Measurements from ENCODE around the gene MYZAP. TPM values are rescaled to one million over a fixed set of nuclear protein-coding genes. Genes with fewer than 3 reads are reported as not detected.
A peak's percentile ranks its signal among the peaks of the same experiment; 100 is the strongest.

MYZAP gene
- total RNA-seq, 1 experiment from 2014 or later = 1.1 TPM

- no peaks in the 10 kb centered on the region for H3K4me1 ChIP-seq (ENCODE audit: control insufficient read depth, insufficient read depth, low read length)
- TF ChIP-seq SIN3A (IDR thresholded peaks at IDR 0.05; ENCODE audit: borderline replicate concordance, insufficient read depth, low read depth, low read length) = no peak
- TF ChIP-seq REST (IDR thresholded peaks at IDR 0.05; ENCODE audit: insufficient read depth in 1 of 2, low read depth in 2 of 2, low read length in 1 of 2) = no peak
- TF ChIP-seq TCF7L2 (IDR thresholded peaks at IDR 0.05; ENCODE audit: low read depth, low read length) = no peak
- TF ChIP-seq POLR2AphosphoS5 (IDR thresholded peaks at IDR 0.05; ENCODE audit: low read depth, low read length) = no peak
- TF ChIP-seq CTCF (IDR thresholded peaks at IDR 0.05) = no peak
- POLR2A ChIA-PET = no interaction called here
- in situ Hi-C loops (cut with HindIII; ENCODE audit: low pct_unique_long_range_greater_than_20kb, low sequenced_read_pairs) = no loop called here
- H3K9me3 ChIP-seq (ENCODE audit: control insufficient read depth, insufficient read depth, low read depth, low read length) = no peaks in the 10 kb centered on the region
- ATAC-seq (no peak), DNase-seq (ENCODE audit: low read depth, low spot score) (no peak)
- intact Hi-C loops (cut with micrococcal nuclease; ENCODE audit: unreplicated experiment) = loop anchor here (10.0 kb wide), 1 partner anchor 453 kb away; no protein-coding TSS in a partner anchor
- H3K27ac ChIP-seq (ENCODE audit: low read length) = no peak overlapping the region
- BruUV-seq (replicated peaks) = no TSS peak
- H3K36me3 ChIP-seq (ENCODE audit: control insufficient read depth, insufficient read depth, low read length) = no peaks in the 10 kb centered on the region
- no peak overlapping the region for H3K4me3 ChIP-seq (ENCODE audit: low read depth in 2 of 2, low read length in 2 of 2)
- H3K27me3 ChIP-seq (ENCODE audit: control insufficient read depth, insufficient read depth, low read length) = no peaks in the 10 kb centered on the region
- CTCF ChIA-PET = interaction anchor here (0.6 to 1.4 kb wide), 4 partner anchors 18 to 119 kb away, joined by 3 to 7 read pairs (median 4); no protein-coding TSS in a partner anchor
These were observed 139.9 kb downstream of the MYZAP start for GRCh38 chr15:57731530-57732103.

- in situ Hi-C loops (cut with HindIII; ENCODE audit: low pct_unique_long_range_greater_than_20kb, low sequenced_read_pairs) (no loop called here), intact Hi-C loops (cut with micrococcal nuclease; ENCODE audit: unreplicated experiment) (loop anchor here (10.0 kb wide), 1 partner anchor 452 kb away; no protein-coding TSS in a partner anchor)
- POLR2A ChIA-PET = no interaction called here
- Histone ChIP-seq H3K4me1 (ENCODE audit: control insufficient read depth, insufficient read depth, low read length) (no peaks in the 10 kb centered on the region), H3K9me3 (ENCODE audit: control insufficient read depth, insufficient read depth, low read depth, low read length) (no peaks in the 10 kb centered on the region), H3K36me3 (ENCODE audit: control insufficient read depth, insufficient read depth, low read length) (no peaks in the 10 kb centered on the region), H3K27ac (ENCODE audit: low read length) (no peak overlapping the region), H3K4me3 (ENCODE audit: low read depth in 2 of 2, low read length in 2 of 2) (no peak overlapping the region), H3K27me3 (ENCODE audit: control insufficient read depth, insufficient read depth, low read length) (no peaks in the 10 kb centered on the region)
- peak; percentile 92 for TF ChIP-seq CTCF (IDR thresholded peaks at IDR 0.05)
- no peak for TF ChIP-seq SIN3A (IDR thresholded peaks at IDR 0.05; ENCODE audit: borderline replicate concordance, insufficient read depth, low read depth, low read length)
- DNase-seq (ENCODE audit: low read depth, low spot score) = peak; percentile 39
- no TSS peak for BruUV-seq (replicated peaks)
- ATAC-seq = 0 out of 2 replicates have a peak, but pooled peaks have one; percentile 77
- CTCF ChIA-PET = interaction anchor here (0.6 to 1.4 kb wide), 3 partner anchors 17 to 338 kb away, joined by 3 to 7 read pairs (median 3); no protein-coding TSS in a partner anchor
These were observed 141.0 kb downstream of the MYZAP start for GRCh38 chr15:57732526-57733331.
